Measurements from ENCODE around the gene KIF25. TPM values are rescaled to one million over a fixed set of nuclear protein-coding genes. Genes with fewer than 3 reads are reported as not detected.

KIF25 gene
- total RNA-seq, 2 donors from 2014 or later: not detected

DNA sequence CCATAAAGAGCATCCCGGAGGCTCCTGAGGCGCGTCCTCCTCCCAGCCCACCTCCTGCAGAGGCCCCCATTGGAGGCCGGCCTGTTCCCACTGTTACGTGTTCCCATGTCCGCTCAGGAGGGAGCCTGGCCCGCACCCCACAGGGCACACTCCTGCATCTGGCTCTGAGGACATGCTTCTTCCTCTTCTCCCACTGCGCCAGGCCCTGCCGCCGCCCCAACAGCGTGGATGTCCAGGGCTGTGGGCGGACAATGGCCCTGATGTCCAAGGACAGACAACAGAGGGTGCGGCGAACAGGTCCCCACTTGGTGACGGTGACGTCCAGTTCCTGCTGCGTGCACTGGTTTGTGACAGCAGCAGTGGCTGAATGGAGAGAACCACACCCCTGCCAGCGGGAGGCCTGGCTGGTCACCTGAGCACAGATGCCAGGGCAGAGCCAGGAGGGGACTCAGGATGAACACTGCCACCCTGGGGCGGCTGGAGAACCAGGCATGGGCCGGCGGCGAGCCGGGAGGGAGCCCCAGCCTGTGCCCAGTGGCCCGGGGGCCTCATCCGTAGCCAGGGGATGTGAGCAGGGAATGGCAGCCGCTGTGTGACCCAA lies 54.9 kb downstream of the KIF25 start:
- H3K9me3 Mint-ChIP-seq: no peaks in the 10 kb centered on the region
- no peak overlapping the region for H3K27ac Mint-ChIP-seq
- DNase-seq (ENCODE audit: low spot score) (no peak), ATAC-seq (no peak)
- H3K27me3 Mint-ChIP-seq: no peaks in the 10 kb centered on the region
- no peaks in the 10 kb centered on the region for H3K36me3 Mint-ChIP-seq
- H3K4me3 Mint-ChIP-seq: no peak overlapping the region
- no peaks in the 10 kb centered on the region for H3K4me1 Mint-ChIP-seq (ENCODE audit: low read depth in 2 of 2)

DNA sequence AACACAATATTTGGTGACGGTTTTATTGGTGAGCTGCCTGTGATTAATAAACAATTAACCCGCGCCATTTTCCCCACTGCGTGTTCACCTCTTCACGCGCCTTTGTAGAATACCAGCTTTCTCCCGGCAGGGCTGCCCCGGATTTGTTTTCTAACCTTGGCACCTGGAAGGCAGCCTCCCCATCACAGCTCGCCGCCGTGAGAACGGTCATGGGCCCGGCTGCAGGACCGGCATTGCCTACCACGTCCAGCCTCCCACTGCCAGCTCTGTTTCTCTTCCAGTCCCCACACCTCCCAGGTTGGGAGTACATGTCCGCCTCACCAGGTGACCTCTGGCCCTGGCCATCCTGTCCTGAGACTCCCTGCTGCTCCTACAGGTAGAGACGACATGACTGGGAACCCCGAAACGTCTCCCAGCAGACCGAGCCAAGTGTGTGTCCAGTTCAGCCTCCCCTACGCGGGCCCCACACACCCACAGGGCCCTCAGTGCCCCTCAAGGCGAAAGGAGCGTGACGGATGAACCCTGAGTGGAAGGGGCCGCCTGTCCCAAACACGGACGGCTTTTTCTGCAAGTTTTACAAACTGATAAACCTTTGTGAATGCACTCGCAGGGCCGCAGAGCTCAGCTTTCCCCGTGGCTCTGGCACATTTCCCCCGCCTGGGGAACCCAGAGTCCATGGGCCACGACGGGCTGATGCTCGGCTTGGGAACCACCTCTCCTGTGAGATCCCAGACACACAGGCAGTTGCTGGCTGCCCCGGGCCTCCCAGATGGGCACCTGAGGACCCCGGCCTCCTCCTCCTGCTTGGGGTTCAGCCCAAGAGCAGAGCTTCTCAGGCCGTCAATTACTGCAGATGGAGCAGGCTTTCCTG lies 55.9 kb downstream of the KIF25 start:
- Mint-ChIP-seq H3K4me3 (no peak overlapping the region), H3K27me3 (no peaks in the 10 kb centered on the region), H3K27ac (no peak overlapping the region), H3K9me3 (no peaks in the 10 kb centered on the region), H3K4me1 (ENCODE audit: low read depth in 2 of 2) (no peaks in the 10 kb centered on the region), H3K36me3 (no peaks in the 10 kb centered on the region)
- no peak for ATAC-seq
- DNase-seq (ENCODE audit: low spot score): no peak

- H3K27me3 Mint-ChIP-seq: no peaks in the 10 kb centered on the region
- no peak for ATAC-seq
- no peak overlapping the region for H3K27ac Mint-ChIP-seq
- no peaks in the 10 kb centered on the region for H3K36me3 Mint-ChIP-seq
- no peaks in the 10 kb centered on the region for H3K4me1 Mint-ChIP-seq (ENCODE audit: low read depth in 2 of 2)
- H3K9me3 Mint-ChIP-seq: no peaks in the 10 kb centered on the region
- no peak overlapping the region for H3K4me3 Mint-ChIP-seq
- DNase-seq (ENCODE audit: low spot score): no peak
Observed at GRCh38 chr6:168053957-168054471, 56.5 kb downstream of the KIF25 start.

GRCh38 chr6:168054765-168055560 lies 57.5 kb downstream of the KIF25 start:
- H3K9me3 Mint-ChIP-seq: no peaks in the 10 kb centered on the region
- no peak for DNase-seq (ENCODE audit: low spot score)
- no peaks in the 10 kb centered on the region for H3K4me1 Mint-ChIP-seq (ENCODE audit: low read depth in 2 of 2)
- no peak overlapping the region for H3K4me3 Mint-ChIP-seq
- no peak overlapping the region for H3K27ac Mint-ChIP-seq
- H3K27me3 Mint-ChIP-seq: no peaks in the 10 kb centered on the region
- no peaks in the 10 kb centered on the region for H3K36me3 Mint-ChIP-seq
- no peak for ATAC-seq

GRCh38 chr6:168055696-168056489 lies 58.4 kb downstream of the KIF25 start:
- Mint-ChIP-seq H3K36me3 (no peaks in the 10 kb centered on the region), H3K27ac (no peak overlapping the region), H3K4me1 (ENCODE audit: low read depth in 2 of 2) (no peaks in the 10 kb centered on the region), H3K4me3 (no peak overlapping the region), H3K27me3 (no peaks in the 10 kb centered on the region), H3K9me3 (no peaks in the 10 kb centered on the region)
- DNase-seq (ENCODE audit: low spot score) (no peak), ATAC-seq (no peak)

GRCh38 chr6:168056892-168057527 lies 59.5 kb downstream of the KIF25 start:
- H3K27me3 Mint-ChIP-seq: no peaks in the 10 kb centered on the region
- no peak overlapping the region for H3K4me3 Mint-ChIP-seq
- no peak for ATAC-seq

GRCh38 chr6:168057836-168058235 lies 60.4 kb downstream of the KIF25 start:
- H3K4me1 Mint-ChIP-seq (ENCODE audit: low read depth in 2 of 2): no peaks in the 10 kb centered on the region
- no peaks in the 10 kb centered on the region for H3K9me3 Mint-ChIP-seq
- no peak overlapping the region for H3K27ac Mint-ChIP-seq
- no peaks in the 10 kb centered on the region for H3K36me3 Mint-ChIP-seq
- no peaks in the 10 kb centered on the region for H3K27me3 Mint-ChIP-seq
- ATAC-seq: no peak
- no peak overlapping the region for H3K4me3 Mint-ChIP-seq
- DNase-seq (ENCODE audit: low spot score): no peak

More at GRCh38 chr6:168056892-168057527, 59.5 kb downstream of the KIF25 start:
- Mint-ChIP-seq H3K4me1 (ENCODE audit: low read depth in 2 of 2) (no peaks in the 10 kb centered on the region), H3K9me3 (no peaks in the 10 kb centered on the region), H3K27ac (no peak overlapping the region), H3K36me3 (no peaks in the 10 kb centered on the region)
- DNase-seq (ENCODE audit: low spot score): no peak

DNA sequence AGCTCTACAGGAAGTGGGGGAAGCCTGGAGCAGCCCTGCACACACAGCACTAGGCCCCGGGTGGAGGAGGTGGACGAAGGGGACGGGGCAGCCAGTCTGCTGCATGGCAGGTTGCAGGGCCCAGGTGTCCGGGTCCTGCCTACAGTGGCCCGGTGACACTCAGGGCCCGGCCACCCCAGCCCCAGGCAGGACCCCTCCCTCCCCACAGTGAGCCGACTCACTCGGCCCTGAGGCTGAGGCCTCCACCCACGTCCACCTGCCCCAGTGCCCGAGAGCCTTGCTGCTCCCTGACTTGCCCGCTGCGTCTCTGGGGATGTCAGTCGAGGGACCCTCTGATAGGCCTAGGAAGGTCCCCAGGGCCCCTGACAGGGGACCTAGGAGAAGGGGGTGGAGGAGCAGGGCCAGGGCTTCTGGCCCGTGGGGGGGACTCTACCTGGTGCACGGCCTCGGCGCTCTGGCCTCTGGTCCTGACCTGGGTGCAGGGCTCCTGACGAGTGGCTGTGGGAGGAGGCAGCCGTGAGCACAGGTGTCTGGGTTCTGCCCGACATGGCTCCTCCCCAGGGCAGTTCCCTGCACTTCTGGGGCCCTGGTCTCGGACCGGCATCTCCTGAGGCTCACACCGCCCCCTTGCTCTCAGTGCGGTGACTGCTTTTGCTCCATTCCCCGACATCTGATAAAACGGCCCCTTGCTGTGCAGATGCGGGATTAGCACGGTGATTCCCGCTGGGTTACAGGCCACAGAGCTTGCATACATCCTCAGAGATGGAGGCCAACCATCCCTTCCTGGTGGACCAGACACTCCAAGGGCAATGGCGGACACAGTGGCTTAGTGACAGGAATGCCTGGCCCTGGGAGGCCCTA lies 61.5 kb downstream of the KIF25 start:
- DNase-seq (ENCODE audit: low spot score) (no peak), ATAC-seq (no peak)
- H3K27ac Mint-ChIP-seq: no peak overlapping the region
- H3K27me3 Mint-ChIP-seq: no peaks in the 10 kb centered on the region
- no peaks in the 10 kb centered on the region for H3K9me3 Mint-ChIP-seq
- no peaks in the 10 kb centered on the region for H3K4me1 Mint-ChIP-seq (ENCODE audit: low read depth in 2 of 2)
- no peak overlapping the region for H3K4me3 Mint-ChIP-seq
- no peaks in the 10 kb centered on the region for H3K36me3 Mint-ChIP-seq

DNA sequence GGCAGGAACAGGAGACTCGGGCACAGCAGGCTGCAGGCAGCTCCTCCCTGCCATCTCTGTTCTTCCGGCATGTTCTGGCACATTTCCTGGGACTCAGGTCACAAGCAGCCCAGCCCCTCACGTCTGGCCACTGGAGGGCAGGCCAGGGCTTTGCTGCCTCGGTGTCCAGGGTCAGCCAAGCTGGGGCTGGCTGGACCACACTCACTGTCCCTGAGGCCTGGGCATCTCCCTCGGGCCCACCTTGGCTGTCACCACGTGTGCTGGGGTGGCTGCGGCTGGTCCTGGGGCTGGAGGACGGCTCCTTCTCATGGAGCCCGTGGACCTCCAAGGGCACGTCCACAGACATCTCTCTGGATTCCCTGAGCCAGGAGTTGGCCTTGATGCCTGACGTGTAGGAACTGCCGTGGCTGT lies 63.1 kb downstream of the KIF25 start:
- Mint-ChIP-seq H3K4me1 (ENCODE audit: low read depth in 2 of 2) (no peaks in the 10 kb centered on the region), H3K27me3 (no peaks in the 10 kb centered on the region), H3K4me3 (no peak overlapping the region), H3K36me3 (no peaks in the 10 kb centered on the region), H3K27ac (no peak overlapping the region), H3K9me3 (no peaks in the 10 kb centered on the region)
- DNase-seq (ENCODE audit: low spot score): no peak
- ATAC-seq: no peak

DNA sequence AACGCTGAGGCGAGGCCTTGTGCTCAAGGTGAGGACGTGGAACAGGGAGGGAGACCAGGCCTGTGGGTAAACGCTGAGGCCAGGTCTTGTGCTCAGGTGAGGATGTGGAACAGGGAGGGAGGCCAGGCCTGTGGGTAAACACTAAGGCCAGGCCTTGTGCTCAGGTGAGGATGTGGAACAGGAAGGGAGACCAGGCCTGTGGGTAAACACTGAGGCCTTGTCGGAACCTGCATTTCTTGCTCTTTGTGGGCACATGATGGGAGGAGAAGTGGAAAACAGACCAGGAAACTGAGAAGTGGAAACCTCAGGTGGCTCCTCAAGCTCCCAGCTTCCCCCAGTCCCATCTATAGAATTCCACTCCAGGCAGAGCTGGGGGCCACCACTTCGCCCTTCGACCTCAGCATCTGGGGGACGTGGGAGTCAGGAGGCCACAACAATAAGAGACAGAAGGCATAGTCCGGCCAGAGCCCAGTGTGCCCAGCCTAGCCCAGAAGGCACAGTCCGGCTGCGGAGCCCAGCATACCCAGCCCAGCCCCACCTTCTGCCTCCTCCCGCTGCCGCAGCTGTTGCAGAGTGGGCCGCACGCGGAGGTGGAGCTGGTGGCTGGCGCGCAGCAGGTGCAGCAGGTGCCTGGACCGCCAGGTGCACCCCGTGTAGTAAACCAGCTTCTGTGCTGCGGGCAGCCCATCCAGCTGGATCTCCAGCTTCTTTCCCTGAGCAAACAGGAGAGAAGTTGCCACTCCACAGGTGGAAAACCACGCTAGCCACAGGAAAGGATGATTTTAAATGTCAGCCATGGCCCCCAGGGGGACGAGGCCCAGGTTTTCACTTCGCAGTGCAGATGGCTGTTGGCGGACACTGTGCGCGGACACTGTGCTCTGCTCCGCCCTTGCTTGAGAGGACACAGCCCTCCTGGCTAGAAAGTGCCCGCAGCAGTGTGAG lies 64.1 kb downstream of the KIF25 start:
- ATAC-seq: no peak
- no peak overlapping the region for H3K27ac Mint-ChIP-seq
- no peaks in the 10 kb centered on the region for H3K4me1 Mint-ChIP-seq (ENCODE audit: low read depth in 2 of 2)

GRCh38 chr6:168062346-168063289 lies 65.1 kb downstream of the KIF25 start:
- H3K27me3 Mint-ChIP-seq: no peaks in the 10 kb centered on the region
- ATAC-seq (no peak), DNase-seq (ENCODE audit: low spot score) (no peak)
- no peak overlapping the region for H3K4me3 Mint-ChIP-seq
- H3K36me3 Mint-ChIP-seq: no peaks in the 10 kb centered on the region
- H3K27ac Mint-ChIP-seq: no peak overlapping the region
- H3K4me1 Mint-ChIP-seq (ENCODE audit: low read depth in 2 of 2): no peaks in the 10 kb centered on the region
- H3K9me3 Mint-ChIP-seq: no peaks in the 10 kb centered on the region

More for the DNA sequence above, 64.1 kb downstream of the KIF25 start:
- no peaks in the 10 kb centered on the region for H3K9me3 Mint-ChIP-seq
- no peak overlapping the region for H3K4me3 Mint-ChIP-seq
- H3K36me3 Mint-ChIP-seq: no peaks in the 10 kb centered on the region
- no peaks in the 10 kb centered on the region for H3K27me3 Mint-ChIP-seq
- no peak for DNase-seq (ENCODE audit: low spot score)
